IMR-90 (cell line): ENCODE data around the gene CALD1.

Experiments
- CEBPB ChIP-seq: IDR thresholded peaks from 2 replicates; pipeline ENCODE4 v1.6.1; 2012; ENCODE audit warnings: low read depth, low read length, improper control_type of control experiment
- CHD1 ChIP-seq: IDR thresholded peaks from 2 replicates; pipeline ENCODE4 v1.6.1; 2012; ENCODE audit warnings: low read depth, low read length, improper control_type of control experiment
- MAZ ChIP-seq: IDR thresholded peaks from 2 replicates; pipeline ENCODE4 v1.6.1; 2012; ENCODE audit warnings: low read depth, mild to moderate bottlenecking, low read length, improper control_type of control experiment, moderate library complexity, borderline replicate concordance
- POLR2A ChIP-seq: IDR thresholded peaks from 2 replicates; pipeline ENCODE4 v1.6.1; 2012; ENCODE audit warnings: mild to moderate bottlenecking, low read depth, low read length
- RAD21 ChIP-seq: IDR thresholded peaks from 2 replicates; pipeline ENCODE4 v1.6.1; 2012; ENCODE audit warnings: low read length, improper control_type of control experiment
- SMC3 ChIP-seq: fragments of 150-350 bp; IDR thresholded peaks from 2 replicates; pipeline ENCODE4 v1.6.1; 2016; ENCODE audit warnings: low read depth, mild to moderate bottlenecking, antibody characterized with exemption, low read length, moderate library complexity
- TF ChIP-seq, protein P1 (sequence below): conservative IDR thresholded peaks from 2 replicates; pipeline ENCODE4 v1.5.1; 2012; ENCODE audit warnings: mild to moderate bottlenecking, low read depth, low read length, improper control_type of control experiment
- TF ChIP-seq, protein P2 (sequence below): fragments of 150-350 bp; IDR thresholded peaks from 2 replicates; pipeline ENCODE4 v1.6.1; 2017; ENCODE audit warnings: mild to moderate bottlenecking, antibody characterized with exemption, low read length, low read depth

DNA sequence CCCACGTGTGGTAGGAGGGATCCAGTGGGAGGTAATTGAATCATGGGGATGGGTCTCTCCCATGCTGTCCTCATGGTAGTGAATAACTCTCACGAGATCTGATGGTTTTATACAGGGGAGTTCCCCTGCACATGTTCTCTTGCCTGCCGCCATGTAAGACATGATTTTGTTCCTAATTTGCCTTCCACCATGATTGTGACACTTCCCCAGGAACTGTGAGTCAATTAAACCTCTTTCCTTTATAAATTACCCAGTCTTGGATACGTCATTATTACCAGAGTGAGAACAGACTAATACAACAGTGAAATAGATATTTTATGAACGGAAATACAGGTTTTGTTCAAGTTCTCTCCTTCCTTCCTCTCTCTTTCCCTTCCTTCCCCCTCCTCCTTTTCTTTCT, 15.8 kb downstream of the CALD1 start:
- TF ChIP-seq, protein P1, sequence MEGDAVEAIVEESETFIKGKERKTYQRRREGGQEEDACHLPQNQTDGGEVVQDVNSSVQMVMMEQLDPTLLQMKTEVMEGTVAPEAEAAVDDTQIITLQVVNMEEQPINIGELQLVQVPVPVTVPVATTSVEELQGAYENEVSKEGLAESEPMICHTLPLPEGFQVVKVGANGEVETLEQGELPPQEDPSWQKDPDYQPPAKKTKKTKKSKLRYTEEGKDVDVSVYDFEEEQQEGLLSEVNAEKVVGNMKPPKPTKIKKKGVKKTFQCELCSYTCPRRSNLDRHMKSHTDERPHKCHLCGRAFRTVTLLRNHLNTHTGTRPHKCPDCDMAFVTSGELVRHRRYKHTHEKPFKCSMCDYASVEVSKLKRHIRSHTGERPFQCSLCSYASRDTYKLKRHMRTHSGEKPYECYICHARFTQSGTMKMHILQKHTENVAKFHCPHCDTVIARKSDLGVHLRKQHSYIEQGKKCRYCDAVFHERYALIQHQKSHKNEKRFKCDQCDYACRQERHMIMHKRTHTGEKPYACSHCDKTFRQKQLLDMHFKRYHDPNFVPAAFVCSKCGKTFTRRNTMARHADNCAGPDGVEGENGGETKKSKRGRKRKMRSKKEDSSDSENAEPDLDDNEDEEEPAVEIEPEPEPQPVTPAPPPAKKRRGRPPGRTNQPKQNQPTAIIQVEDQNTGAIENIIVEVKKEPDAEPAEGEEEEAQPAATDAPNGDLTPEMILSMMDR: no peak
- TF ChIP-seq, protein P2, sequence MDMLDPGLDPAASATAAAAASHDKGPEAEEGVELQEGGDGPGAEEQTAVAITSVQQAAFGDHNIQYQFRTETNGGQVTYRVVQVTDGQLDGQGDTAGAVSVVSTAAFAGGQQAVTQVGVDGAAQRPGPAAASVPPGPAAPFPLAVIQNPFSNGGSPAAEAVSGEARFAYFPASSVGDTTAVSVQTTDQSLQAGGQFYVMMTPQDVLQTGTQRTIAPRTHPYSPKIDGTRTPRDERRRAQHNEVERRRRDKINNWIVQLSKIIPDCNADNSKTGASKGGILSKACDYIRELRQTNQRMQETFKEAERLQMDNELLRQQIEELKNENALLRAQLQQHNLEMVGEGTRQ: no peak
- TF ChIP-seq POLR2A (no peak), SMC3 (no peak), CHD1 (no peak), RAD21 (no peak), CEBPB (no peak), MAZ (no peak)
